A673 (cell line): ENCODE measurements around the gene CEACAM5.

ENCODE experiments used
- CTCF ChIP-seq: fragments of 300-800, 200-600 bp; sonication (generic); conservative IDR thresholded peaks from 2 replicates; pipeline ENCODE4 v1.5.1; 2017; ENCODE audit warnings: low read depth, mild to moderate bottlenecking, antibody characterized with exemption, low read length, moderate library complexity, mixed read lengths
- EZH2 ChIP-seq: fragments of 200-600 bp; sonication (generic); IDR thresholded peaks from 2 replicates; pipeline ENCODE4 v1.6.1; 2017; ENCODE audit warnings: borderline replicate concordance, low read depth, mild to moderate bottlenecking, mixed read lengths, antibody characterized with exemption, low read length; ENCODE audit not compliant: poor library complexity, severe bottlenecking

- TF ChIP-seq EZH2: no peak
- no peak for TF ChIP-seq CTCF
These were observed 25.7 kb downstream of the CEACAM5 start for GRCh38 chr19:41734156-41734555.
